ENCODE measurements around the gene FBXW5.

- TF ChIP-seq SMC3 (conservative IDR thresholded peaks at IDR 0.05; ENCODE audit: poor library complexity): no peak
- TF ChIP-seq TAF1 (IDR thresholded peaks at IDR 0.05; ENCODE audit: low read depth): no peak
Measured at GRCh38 chr9:136926154-136926704, 18.3 kb downstream of the FBXW5 start.
